Measurements from ENCODE around the gene TSPAN18.

DNA sequence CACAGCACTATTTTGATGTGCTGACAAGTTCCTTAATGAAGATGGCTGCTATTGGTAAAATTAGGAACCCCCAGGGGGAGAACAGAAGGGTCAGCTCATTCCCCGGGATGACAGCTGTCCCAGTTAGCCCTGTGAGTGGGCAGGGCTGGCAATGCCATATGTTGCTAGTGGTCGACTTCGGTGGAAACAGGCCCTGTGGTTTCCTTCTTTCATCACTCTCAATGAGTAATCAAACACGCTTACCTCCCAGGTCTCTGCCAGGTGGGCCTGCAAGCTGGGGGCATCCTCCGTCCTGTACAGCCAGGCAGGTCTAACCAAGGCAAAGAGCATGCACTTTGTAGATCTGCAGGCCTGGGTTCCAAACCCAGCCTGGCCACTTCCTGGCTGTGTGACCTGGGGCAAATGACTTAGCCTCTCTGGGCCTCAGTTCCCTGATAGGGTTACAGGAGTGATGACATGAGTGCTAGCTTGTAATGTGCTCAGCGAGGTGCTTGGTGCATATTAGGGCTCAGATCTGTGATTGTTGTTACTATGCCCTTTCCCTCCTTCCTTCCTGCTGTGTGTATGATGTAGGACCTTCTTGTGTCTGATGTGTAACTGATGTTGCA lies 85.2 kb downstream of the TSPAN18 start:
- TF ChIP-seq EP300 (IDR thresholded peaks at IDR 0.05; ENCODE audit: borderline replicate concordance in 1 of 2, low read depth in 1 of 2, low read length in 1 of 2) (no peak), REST (IDR thresholded peaks at IDR 0.05; ENCODE audit: low read depth, low read length) (no peak), NRF1 (IDR thresholded peaks at IDR 0.05; ENCODE audit: low read depth, low read length) (no peak), POLR2AphosphoS5 (IDR thresholded peaks at IDR 0.05; ENCODE audit: low read depth, low read length) (no peak), EZH2phosphoT487 (IDR thresholded peaks at IDR 0.05; ENCODE audit: borderline replicate concordance, low read depth) (no peak), GATA2 (CRISPR knock-in tag; IDR thresholded peaks at IDR 0.05) (no peak), TCF12 (IDR thresholded peaks at IDR 0.05) (no peak), USF2 (IDR thresholded peaks at IDR 0.05; ENCODE audit: borderline replicate concordance, low read depth, low read length) (no peak), SIN3A (IDR thresholded peaks at IDR 0.05; ENCODE audit: borderline replicate concordance, low read depth, low read length) (no peak), FOXM1 (IDR thresholded peaks at IDR 0.05; ENCODE audit: low read depth) (no peak), YY1 (IDR thresholded peaks at IDR 0.05; ENCODE audit: low read depth) (no peak), USF1 (IDR thresholded peaks at IDR 0.05; ENCODE audit: borderline replicate concordance, low read depth) (no peak)
- TF ChIP-seq, protein P1, sequence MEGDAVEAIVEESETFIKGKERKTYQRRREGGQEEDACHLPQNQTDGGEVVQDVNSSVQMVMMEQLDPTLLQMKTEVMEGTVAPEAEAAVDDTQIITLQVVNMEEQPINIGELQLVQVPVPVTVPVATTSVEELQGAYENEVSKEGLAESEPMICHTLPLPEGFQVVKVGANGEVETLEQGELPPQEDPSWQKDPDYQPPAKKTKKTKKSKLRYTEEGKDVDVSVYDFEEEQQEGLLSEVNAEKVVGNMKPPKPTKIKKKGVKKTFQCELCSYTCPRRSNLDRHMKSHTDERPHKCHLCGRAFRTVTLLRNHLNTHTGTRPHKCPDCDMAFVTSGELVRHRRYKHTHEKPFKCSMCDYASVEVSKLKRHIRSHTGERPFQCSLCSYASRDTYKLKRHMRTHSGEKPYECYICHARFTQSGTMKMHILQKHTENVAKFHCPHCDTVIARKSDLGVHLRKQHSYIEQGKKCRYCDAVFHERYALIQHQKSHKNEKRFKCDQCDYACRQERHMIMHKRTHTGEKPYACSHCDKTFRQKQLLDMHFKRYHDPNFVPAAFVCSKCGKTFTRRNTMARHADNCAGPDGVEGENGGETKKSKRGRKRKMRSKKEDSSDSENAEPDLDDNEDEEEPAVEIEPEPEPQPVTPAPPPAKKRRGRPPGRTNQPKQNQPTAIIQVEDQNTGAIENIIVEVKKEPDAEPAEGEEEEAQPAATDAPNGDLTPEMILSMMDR (IDR thresholded peaks at IDR 0.05), result no peak
